GM12878 (cell line): ENCODE data around the gene RHOB. TPM values are rescaled to one million over a fixed set of nuclear protein-coding genes. Genes with fewer than 3 reads are reported as not detected.

Source experiments
- ATAC-seq: fragments of 200-7000 bp; cut with Tn5 transposase; 3 replicates; pipeline ENCODE4 v1.9.1; 2020; ENCODE audit warnings: mild to moderate bottlenecking, moderate library complexity
- BruUV-seq: library from RNA; stranded (reverse); fragments of 400-500 nt; replicated peaks from 2 replicates; lab custom pipeline; 2021; lab: Mats Ljungman, UMichigan
- CTCF ChIA-PET: fragments of 300-600 bp; sonication (Branson Sonifier 250); formaldehyde crosslinking; extraction: SDS; loops from one replicate; lab custom pipeline; 2021; ENCODE audit warnings: inconsistent platforms; lab: Yijun Ruan, JAX
- POLR2A ChIA-PET: fragments of 350-600 bp; formaldehyde crosslinking; extraction: SDS; loops from one replicate; lab custom pipeline; 2021; ENCODE audit warnings: inconsistent platforms; lab: Charles Lee
- RAD21 ChIA-PET: fragments of 300-600 bp; sonication (Branson Sonifier 250); formaldehyde crosslinking; loops from one replicate; lab custom pipeline; 2023; ENCODE audit warnings: antibody characterized with exemption; ENCODE audit not compliant: unreplicated experiment; lab: Charles Lee
- SMC1A ChIA-PET: fragments of 300-600 bp; sonication (Branson Sonifier 250); formaldehyde crosslinking; loops from one replicate; lab custom pipeline; 2023; ENCODE audit not compliant: unreplicated experiment, uncharacterized antibody; lab: Charles Lee
- DNase-seq: peaks from one replicate; pipeline ENCODE4 v3.0.0-alpha.2; 2011; ENCODE audit warnings: low read depth, low spot score
- FAIRE-seq: peaks from 3 replicates; lab custom pipeline; 2011; peaks lifted over from hg19 to GRCh38; lab: Jason Lieb, UNC
- H2AFZ ChIP-seq: 2 replicates; pipeline ENCODE4 v1.6.0; 2011; ENCODE audit warnings: low read depth, low read length, control low read depth; ENCODE audit not compliant: control insufficient read depth
- H3K27ac ChIP-seq: 2 replicates; pipeline ENCODE4 v1.5.1; 2011; ENCODE audit warnings: control low read depth; ENCODE audit not compliant: control insufficient read depth, insufficient read depth
- H3K27me3 ChIP-seq, 2 experiments: replicated peaks in 1 of 2; 2 replicates each; pipeline versions ENCODE4 v1.6.0 to v1.6.1; 2011; ENCODE audit warnings: low read length in 1 of 2; ENCODE audit not compliant: control insufficient read depth in 2 of 2, insufficient read depth in 2 of 2
- H3K36me3 ChIP-seq, 2 experiments: 2 replicates each; pipeline ENCODE4 v1.5.1; 2011; ENCODE audit warnings: low read length in 1 of 2; ENCODE audit not compliant: control insufficient read depth in 2 of 2, insufficient read depth in 2 of 2
- H3K4me1 ChIP-seq: 2 replicates; pipeline ENCODE4 v1.6.1; 2011; ENCODE audit warnings: mild to moderate bottlenecking, low read length, moderate library complexity, mixed read lengths; ENCODE audit not compliant: control insufficient read depth, insufficient read depth
- H3K4me2 ChIP-seq: 2 replicates; pipeline ENCODE4 v1.6.0; 2011; ENCODE audit warnings: control low read depth; ENCODE audit not compliant: control insufficient read depth, insufficient read depth
- H3K4me3 ChIP-seq: fragments of 200-600 bp; sonication (generic); 2 replicates; pipeline ENCODE4 v1.5.1; 2016
- H3K79me2 ChIP-seq: 2 replicates; pipeline ENCODE4 v1.6.0; 2011; ENCODE audit warnings: low read length; ENCODE audit not compliant: control insufficient read depth, insufficient read depth
- H3K9ac ChIP-seq: 2 replicates; pipeline ENCODE4 v1.8.0; 2011; ENCODE audit warnings: low read length, control low read depth, mixed read lengths; ENCODE audit not compliant: control insufficient read depth, insufficient read depth
- H3K9me3 ChIP-seq: replicated peaks from 3 replicates; pipeline ENCODE4 v1.5.1; 2011; ENCODE audit warnings: mild to moderate bottlenecking, low read length; ENCODE audit not compliant: control insufficient read depth, insufficient read depth
- H4K20me1 ChIP-seq: 2 replicates; pipeline ENCODE4 v1.6.0; 2011; ENCODE audit not compliant: control insufficient read depth, insufficient read depth
- ASH2L ChIP-seq: fragments of 300-600, 200-600 bp; sonication (generic); IDR thresholded peaks from 2 replicates; pipeline ENCODE4 v1.6.1; 2017; ENCODE audit warnings: low read depth, mild to moderate bottlenecking, borderline replicate concordance
- GABPA ChIP-seq: IDR thresholded peaks from 2 replicates; pipeline ENCODE4 v1.6.1; 2014; ENCODE audit warnings: antibody characterized with exemption, low read depth, mild to moderate bottlenecking, inconsistent platforms
- KLF5 ChIP-seq: fragments of 450-650 bp; IDR thresholded peaks from 2 replicates; pipeline ENCODE4 v1.6.1; 2014; ENCODE audit warnings: mild to moderate bottlenecking; ENCODE audit not compliant: partially characterized antibody
- MEF2B ChIP-seq: fragments of 450-650 bp; IDR thresholded peaks from 2 replicates; pipeline ENCODE4 v1.6.1; 2018; ENCODE audit warnings: mild to moderate bottlenecking, moderate library complexity; ENCODE audit not compliant: partially characterized antibody, poor library complexity, severe bottlenecking
- NR2C2 ChIP-seq: IDR thresholded peaks from 2 replicates; pipeline ENCODE4 v1.6.1; 2011; ENCODE audit warnings: borderline replicate concordance, low read depth; ENCODE audit not compliant: control insufficient read depth, insufficient read length
- SIX5 ChIP-seq: IDR thresholded peaks from 2 replicates; pipeline ENCODE4 v1.6.1; 2011; ENCODE audit warnings: mild to moderate bottlenecking, low read depth, low read length, moderate library complexity; ENCODE audit not compliant: severe bottlenecking
- SREBF1 ChIP-seq: IDR thresholded peaks from 2 replicates; pipeline ENCODE4 v1.6.1; 2012; ENCODE audit warnings: mild to moderate bottlenecking, low read length
- ZNF384 ChIP-seq: IDR thresholded peaks from 2 replicates; pipeline ENCODE4 v1.6.1; 2012; ENCODE audit warnings: low read depth, mild to moderate bottlenecking, low read length, improper control_type of control experiment, borderline replicate concordance
- ZZZ3 ChIP-seq: IDR thresholded peaks from 2 replicates; pipeline ENCODE4 v1.6.1; 2011; ENCODE audit warnings: low read depth; ENCODE audit not compliant: control insufficient read depth, insufficient read length
- WGBS: methylation state at CpG from one replicate; pipeline ENCODE4 v1.1.6; 2016; ENCODE audit warnings: low lambda C conversion rate; ENCODE audit not compliant: insufficient replicate concordance, insufficient coverage; ENCODE audit errors: missing lambda C conversion rate; 5-methylcytosine and 5-hydroxymethylcytosine counted together
- in situ Hi-C: fragments of 300-500 bp; cut with MboI; formaldehyde crosslinking; loops from 9 replicates; pipeline ENCODE4 v1.14.3; 2018; ENCODE audit warnings: mixed read lengths
- intact Hi-C: fragments of 100-400 bp; cut with micrococcal nuclease; formaldehyde crosslinking; loops from one replicate; pipeline ENCODE4 v1.14.2; 2022; ENCODE audit not compliant: unreplicated experiment
- polyA plus RNA-seq, 11 experiments: library from polyadenylated mRNA; depleted of rRNA in 4 of 11; unstranded in 6 of 11; stranded (reverse) in 5 of 11; fragments of >200 nt; fragmentation: Nextera tagmentation in 4 of 11; fragmentation: Illumina TruSeq in 1 of 11; extraction: Ambion mirVana in 4 of 11; extraction: Trizol in 1 of 11; gene quantifications; 1 replicate in 1 of 11; 2 replicates in 10 of 11; pipeline versions ENCODE4 v1.2.1 to v1.2.3, GENCODE V29; 2011 to 2016; ENCODE audit warnings: inconsistent platforms in 2 of 11, missing spikeins in 2 of 11, low read depth in 1 of 11
- total RNA-seq, 4 experiments: library from RNA; depleted of rRNA in 3 of 4; stranded (reverse); fragments of >200 nt in 3 of 4; fragmentation: Illumina TruSeq in 1 of 4; extraction: Trizol in 1 of 4; gene quantifications; 2 replicates each; pipeline versions ENCODE4 v1.2.1 to v1.2.3, GENCODE V29; 2013 to 2021

RHOB gene
- total and polyA plus RNA-seq, 10 of the 15 experiments (the other 5 are each of a cell fraction or from before 2014, with no cell fraction given): 0.03 to 4.5 (median 1.2) TPM

- DNase-seq (no peak), ATAC-seq (no peak), FAIRE-seq (no peak)
- Histone ChIP-seq H3K9me3 (no peaks in the 10 kb centered on the region), H2AFZ (no peak overlapping the region), H3K27me3 (no peaks in the 10 kb centered on the region), H3K4me1 (no peaks in the 10 kb centered on the region), H3K36me3 (no peaks in the 10 kb centered on the region), H3K4me2 (no peak overlapping the region), H3K27ac (no peak overlapping the region), H3K9ac (no peak overlapping the region), H3K4me3 (no peak overlapping the region), H4K20me1 (no peaks in the 10 kb centered on the region), H3K79me2 (no peaks in the 10 kb centered on the region)
- no TSS peak for BruUV-seq
- CTCF ChIA-PET: no interaction called here
- 80% methylated on average over 1 of the region's 3 CpGs for WGBS
- SMC1A ChIA-PET: no interaction called here
- in situ Hi-C loops (no loop called here), intact Hi-C loops (no loop called here)
- POLR2A ChIA-PET: interaction anchor here (1.1 kb wide), 1 partner anchor 27 kb away, joined by 3 read pairs; no protein-coding TSS in a partner anchor
- TF ChIP-seq ZNF384: no peak
- TF ChIP-seq SREBF1: no peak
- TF ChIP-seq NR2C2: no peak
- TF ChIP-seq KLF5: no peak
- TF ChIP-seq MEF2B: no peak
- TF ChIP-seq GABPA: no peak
- TF ChIP-seq SIX5: no peak
- no peak for TF ChIP-seq ASH2L
- no peak for TF ChIP-seq ZZZ3
- RAD21 ChIA-PET: no interaction called here
Measured at GRCh38 chr2:20482725-20483124, 35.9 kb downstream of the RHOB start.
